Neural progenitor cell (in vitro differentiated cells): Measurements from ENCODE around the gene CCDC88B.

Experiments
- EZH2 ChIP-seq: fragments of 200-600 bp; sonication (generic); IDR thresholded peaks from 2 replicates; pipeline ENCODE4 v1.6.1; 2017; ENCODE audit warnings: antibody characterized with exemption, mild to moderate bottlenecking, moderate library complexity
- TF ChIP-seq, protein P1 (sequence below): fragments of 200-600 bp; sonication (generic); IDR thresholded peaks from 2 replicates; pipeline ENCODE4 v1.5.1; 2017; ENCODE audit warnings: antibody characterized with exemption, mild to moderate bottlenecking

DNA sequence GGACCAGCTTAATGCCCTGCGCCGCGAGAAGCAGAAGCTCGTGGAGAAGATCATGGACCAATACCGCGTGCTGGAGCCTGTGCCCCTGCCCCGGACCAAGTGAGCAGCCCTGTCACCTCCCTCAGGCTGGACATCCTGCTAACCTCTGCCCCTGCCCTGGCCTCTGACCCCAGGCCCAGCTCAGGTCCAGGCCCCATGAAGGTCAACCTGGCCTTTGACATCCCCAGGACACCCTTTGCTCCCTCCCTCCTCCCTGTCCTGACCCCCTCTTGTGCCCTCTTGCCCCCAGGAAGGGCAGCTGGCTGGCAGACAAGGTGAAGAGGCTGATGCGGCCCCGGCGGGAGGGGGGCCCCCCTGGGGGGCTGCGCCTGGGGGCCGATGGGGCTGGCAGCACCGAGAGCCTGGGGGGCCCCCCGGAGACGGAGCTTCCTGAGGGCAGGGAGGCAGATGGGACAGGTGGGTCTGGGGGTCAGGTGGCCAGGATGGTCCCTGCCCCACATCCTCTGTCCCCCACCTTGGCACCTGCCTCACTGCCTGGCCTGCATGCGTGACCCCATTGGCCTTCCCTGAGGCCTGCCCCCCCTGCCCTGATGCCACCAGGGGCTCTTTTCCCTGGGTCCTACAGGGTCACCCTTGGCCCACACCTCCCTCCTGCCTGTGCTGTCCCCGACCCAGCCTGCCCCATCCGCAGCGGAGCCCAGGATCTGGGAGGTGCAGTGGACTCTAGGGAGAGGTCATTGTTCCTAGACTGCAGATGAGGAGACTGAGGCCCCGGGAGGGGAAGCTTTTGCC is 13.9 kb downstream of the CCDC88B start:
- TF ChIP-seq, protein P1, sequence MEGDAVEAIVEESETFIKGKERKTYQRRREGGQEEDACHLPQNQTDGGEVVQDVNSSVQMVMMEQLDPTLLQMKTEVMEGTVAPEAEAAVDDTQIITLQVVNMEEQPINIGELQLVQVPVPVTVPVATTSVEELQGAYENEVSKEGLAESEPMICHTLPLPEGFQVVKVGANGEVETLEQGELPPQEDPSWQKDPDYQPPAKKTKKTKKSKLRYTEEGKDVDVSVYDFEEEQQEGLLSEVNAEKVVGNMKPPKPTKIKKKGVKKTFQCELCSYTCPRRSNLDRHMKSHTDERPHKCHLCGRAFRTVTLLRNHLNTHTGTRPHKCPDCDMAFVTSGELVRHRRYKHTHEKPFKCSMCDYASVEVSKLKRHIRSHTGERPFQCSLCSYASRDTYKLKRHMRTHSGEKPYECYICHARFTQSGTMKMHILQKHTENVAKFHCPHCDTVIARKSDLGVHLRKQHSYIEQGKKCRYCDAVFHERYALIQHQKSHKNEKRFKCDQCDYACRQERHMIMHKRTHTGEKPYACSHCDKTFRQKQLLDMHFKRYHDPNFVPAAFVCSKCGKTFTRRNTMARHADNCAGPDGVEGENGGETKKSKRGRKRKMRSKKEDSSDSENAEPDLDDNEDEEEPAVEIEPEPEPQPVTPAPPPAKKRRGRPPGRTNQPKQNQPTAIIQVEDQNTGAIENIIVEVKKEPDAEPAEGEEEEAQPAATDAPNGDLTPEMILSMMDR, result no peak
- TF ChIP-seq EZH2, result no peak
